ENCODE measurements around the gene PCSK6.

PCSK6 gene

GRCh38 chr15:101444807-101445508 is 44.5 kb downstream of the PCSK6 start:
- intact Hi-C loops (cut with DNase I), result no loop called here
- DNase-seq, result no peak

GRCh38 chr15:101444015-101444414 is 45.5 kb downstream of the PCSK6 start:
- intact Hi-C loops (cut with DNase I), result no loop called here
- DNase-seq, result no peak

GRCh38 chr15:101442272-101442671 is 47.2 kb downstream of the PCSK6 start:
- intact Hi-C loops (cut with DNase I), result no loop called here
- DNase-seq, result peak in 2 of 42 donors; percentile 2 to 39

- peak in 6 of 42 donors; percentile 17 to 51 (median 32) for DNase-seq
- intact Hi-C loops (cut with DNase I), result no loop called here
Measured at GRCh38 chr15:101441696-101442095, 47.8 kb downstream of the PCSK6 start.

- intact Hi-C loops (cut with DNase I), result no loop called here
- peak in 5 of 42 donors; percentile 5 to 39 (median 11) for DNase-seq
Measured at GRCh38 chr15:101440846-101441590, 48.5 kb downstream of the PCSK6 start.

- intact Hi-C loops (cut with DNase I), result no loop called here
- peak in 5 of 42 donors; percentile 1 to 22 (median 7) for DNase-seq
Measured at GRCh38 chr15:101439920-101440319, 49.6 kb downstream of the PCSK6 start.

GRCh38 chr15:101439285-101439919 is 50.1 kb downstream of the PCSK6 start:
- intact Hi-C loops (cut with DNase I), result no loop called here
- peak in 7 of 42 donors; percentile 7 to 73 (median 15) for DNase-seq

GRCh38 chr15:101438482-101439284 is 50.8 kb downstream of the PCSK6 start:
- DNase-seq, result peak in 4 of 42 donors; percentile 4 to 53 (median 13)
- intact Hi-C loops (cut with DNase I), result no loop called here

GRCh38 chr15:101437618-101438481 is 51.7 kb downstream of the PCSK6 start:
- intact Hi-C loops (cut with DNase I), result no loop called here
- DNase-seq, result peak in 4 of 42 donors; percentile 3 to 41 (median 11)

- peak in 36 of 42 donors; percentile 42 to 86 (median 66) for DNase-seq
Measured at GRCh38 chr15:101437209-101437608, 52.3 kb downstream of the PCSK6 start.

GRCh38 chr15:101436526-101436925 is 53.0 kb downstream of the PCSK6 start:
- intact Hi-C loops (cut with DNase I), result no loop called here
- DNase-seq, result peak in 3 of 42 donors; percentile 8 to 38 (median 9)

More at GRCh38 chr15:101437209-101437608, 52.3 kb downstream of the PCSK6 start:
- intact Hi-C loops (cut with DNase I), result no loop called here

GRCh38 chr15:101435761-101436160 is 53.7 kb downstream of the PCSK6 start:
- peak in 2 of 42 donors; percentile 7 to 22 for DNase-seq
- intact Hi-C loops (cut with DNase I), result no loop called here

GRCh38 chr15:101434032-101434920 is 55.2 kb downstream of the PCSK6 start:
- DNase-seq, result peak in 5 of 42 donors; percentile 4 to 33 (median 11)
- intact Hi-C loops (cut with DNase I), result no loop called here

- intact Hi-C loops (cut with DNase I), result no loop called here
- DNase-seq, result peak in 3 of 42 donors; percentile 3 to 31 (median 5)
Measured at GRCh38 chr15:101433396-101433795, 56.1 kb downstream of the PCSK6 start.

GRCh38 chr15:101432982-101433381 is 56.5 kb downstream of the PCSK6 start:
- peak in 4 of 42 donors; percentile 2 to 38 (median 14) for DNase-seq
- intact Hi-C loops (cut with DNase I), result no loop called here

- DNase-seq, result peak in 1 of 42 donors; percentile 9
- intact Hi-C loops (cut with DNase I), result no loop called here
Measured at GRCh38 chr15:101431748-101432147, 57.8 kb downstream of the PCSK6 start.

- DNase-seq, result peak in 5 of 42 donors; percentile 5 to 31 (median 10)
- intact Hi-C loops (cut with DNase I), result no loop called here
Measured at GRCh38 chr15:101431301-101431700, 58.2 kb downstream of the PCSK6 start.
